Large intestine (tissue), 3 donors: ENCODE measurements around the gene CCDC85A. TPM values are rescaled to one million over a fixed set of nuclear protein-coding genes. Genes with fewer than 3 reads are reported as not detected.
A peak's percentile ranks its signal among the peaks of the same experiment; 100 is the strongest.

ENCODE experiments used
- DNase-seq, 2 donors: peaks; one replicate each; pipeline versions ENCODE4 v3.0.0 to v3.0.0-alpha.2; 2013
- H3K27ac ChIP-seq: one replicate; pipeline ENCODE4 v1.5.1; 2013; ENCODE audit warnings: low read length
- H3K27me3 ChIP-seq: 2 replicates; pipeline ENCODE4 v1.6.1; 2013; ENCODE audit warnings: low read length; ENCODE audit not compliant: control insufficient read depth, insufficient read depth
- H3K36me3 ChIP-seq: 2 replicates; pipeline ENCODE4 v1.6.1; 2013; ENCODE audit warnings: low read length; ENCODE audit not compliant: control insufficient read depth, insufficient read depth
- H3K4me1 ChIP-seq: one replicate; pipeline ENCODE4 v1.6.1; 2013; ENCODE audit warnings: low read length; ENCODE audit not compliant: control insufficient read depth, insufficient read depth
- H3K4me3 ChIP-seq: one replicate; pipeline ENCODE4 v1.5.1; 2013; ENCODE audit warnings: low read length
- H3K9me3 ChIP-seq: one replicate; pipeline ENCODE4 v1.6.1; 2013; ENCODE audit warnings: mild to moderate bottlenecking, low read depth, low read length, moderate library complexity; ENCODE audit not compliant: control insufficient read depth
- WGBS: methylation state at CpG from one replicate; pipeline ENCODE4 v1.1.5; 2013; ENCODE audit warnings: low lambda C conversion rate; ENCODE audit not compliant: insufficient coverage; 5-methylcytosine and 5-hydroxymethylcytosine counted together
- polyA plus RNA-seq: library from polyadenylated mRNA; unstranded; fragments of 120-200 nt; gene quantifications from one replicate; pipeline ENCODE4 v1.2.1, GENCODE V29; 2013

The CCDC85A gene
- polyA plus RNA-seq, 1 donor: 1.0 TPM

- H3K36me3 ChIP-seq: no peaks in the 10 kb centered on the region
- no peaks in the 10 kb centered on the region for H3K9me3 ChIP-seq
- H3K4me3 ChIP-seq: no peak overlapping the region
- 100% methylated on average over 1 of the region's 2 CpGs for WGBS
- H3K27me3 ChIP-seq: no peaks in the 10 kb centered on the region
- no peak for DNase-seq
- no peak overlapping the region for H3K27ac ChIP-seq
- peaks cover 12% of the 10 kb centered on the region for H3K4me1 ChIP-seq
These were observed 109.2 kb downstream of the CCDC85A start for GRCh38 chr2:56292951-56293350.

GRCh38 chr2:56295666-56296065 lies 111.9 kb downstream of the CCDC85A start:
- no peaks in the 10 kb centered on the region for H3K4me1 ChIP-seq
- H3K9me3 ChIP-seq: no peaks in the 10 kb centered on the region
- no peak overlapping the region for H3K4me3 ChIP-seq
- DNase-seq: no peak
- no peak overlapping the region for H3K27ac ChIP-seq
- no peaks in the 10 kb centered on the region for H3K36me3 ChIP-seq
- no peaks in the 10 kb centered on the region for H3K27me3 ChIP-seq
- WGBS: no CpG with 5 or more reads among the region's 3 CpGs

- Histone ChIP-seq H3K27ac (no peak overlapping the region), H3K36me3 (no peaks in the 10 kb centered on the region), H3K9me3 (no peaks in the 10 kb centered on the region), H3K4me3 (no peak overlapping the region), H3K27me3 (no peaks in the 10 kb centered on the region), H3K4me1 (no peaks in the 10 kb centered on the region)
- no peak for DNase-seq
- 89% methylated on average over 2 of the region's 3 CpGs for WGBS
These were observed 113.9 kb downstream of the CCDC85A start for GRCh38 chr2:56297671-56298070.

DNA sequence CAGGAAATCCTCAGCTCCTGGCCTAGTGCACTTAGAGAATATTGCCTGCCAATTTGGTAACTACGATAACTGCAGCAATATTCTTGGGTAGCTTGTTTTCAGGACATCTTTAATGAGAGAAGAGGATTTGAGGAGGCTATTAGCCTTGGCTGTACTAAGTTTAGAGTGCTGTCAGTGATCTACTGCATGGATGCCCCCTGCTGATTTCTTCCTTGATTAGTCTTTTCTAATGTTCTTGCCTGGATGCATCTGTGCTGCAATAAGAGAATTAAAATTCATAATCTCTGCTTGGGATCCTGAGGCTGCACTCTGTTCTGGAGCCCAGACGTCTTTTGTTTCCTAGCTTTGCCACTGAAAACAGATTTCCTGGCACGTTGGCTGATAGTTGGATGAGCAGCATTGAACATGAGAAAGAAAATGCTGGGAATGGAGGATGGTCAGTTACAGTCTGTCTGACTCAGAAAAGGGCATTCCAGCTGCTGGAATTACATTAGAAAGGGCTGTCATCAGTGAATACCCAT lies 115.4 kb downstream of the CCDC85A start:
- Histone ChIP-seq H3K27me3 (no peaks in the 10 kb centered on the region), H3K4me3 (no peak overlapping the region), H3K27ac (no peak overlapping the region), H3K36me3 (no peaks in the 10 kb centered on the region), H3K4me1 (no peaks in the 10 kb centered on the region), H3K9me3 (no peaks in the 10 kb centered on the region)
- no peak for DNase-seq
- WGBS: 80% methylated on average over 1 of the region's 3 CpGs

DNA sequence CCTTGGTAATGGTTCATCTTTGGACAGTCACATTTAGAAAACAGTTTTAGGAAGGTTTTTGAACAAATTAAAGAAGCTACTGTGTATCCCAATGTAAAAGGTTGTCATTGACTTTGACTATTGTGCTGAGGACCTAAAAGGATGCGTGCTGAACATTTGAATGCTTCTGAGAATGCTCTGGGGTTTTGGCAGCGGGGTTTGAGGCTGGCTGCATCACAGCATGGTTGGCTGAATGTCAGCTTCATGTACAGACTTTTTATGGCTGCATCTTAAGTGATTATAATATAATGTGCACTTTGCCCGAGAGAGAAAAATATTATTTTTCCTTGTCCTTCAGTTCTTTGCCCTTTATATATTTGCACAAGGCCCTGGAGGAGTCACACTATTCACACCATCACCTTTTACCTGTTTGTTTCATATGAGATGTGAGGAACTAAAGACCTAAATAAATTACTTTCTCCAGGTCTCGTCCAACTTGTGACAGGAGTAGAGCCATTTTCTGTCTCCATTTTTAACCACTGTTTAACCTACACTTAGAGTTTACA lies 125.9 kb downstream of the CCDC85A start:
- WGBS: 20% methylated on average over 1 of the region's 4 CpGs
- no peaks in the 10 kb centered on the region for H3K36me3 ChIP-seq
- H3K4me1 ChIP-seq: peaks cover 18% of the 10 kb centered on the region
- H3K27me3 ChIP-seq: no peaks in the 10 kb centered on the region
- no peaks in the 10 kb centered on the region for H3K9me3 ChIP-seq
- no peak overlapping the region for H3K4me3 ChIP-seq
- peak overlapping the region; percentile 27 for H3K27ac ChIP-seq
- peak in 1 of 2 donors; percentile 73 for DNase-seq

GRCh38 chr2:56313500-56313921 lies 129.7 kb downstream of the CCDC85A start:
- no CpG with 5 or more reads among the region's 1 CpG for WGBS
- Histone ChIP-seq H3K27ac (peak overlapping the region; percentile 63), H3K9me3 (no peaks in the 10 kb centered on the region), H3K4me3 (no peak overlapping the region), H3K27me3 (no peaks in the 10 kb centered on the region), H3K4me1 (peaks cover 18% of the 10 kb centered on the region), H3K36me3 (no peaks in the 10 kb centered on the region)
- DNase-seq: peak; percentile 90 to 95

DNA sequence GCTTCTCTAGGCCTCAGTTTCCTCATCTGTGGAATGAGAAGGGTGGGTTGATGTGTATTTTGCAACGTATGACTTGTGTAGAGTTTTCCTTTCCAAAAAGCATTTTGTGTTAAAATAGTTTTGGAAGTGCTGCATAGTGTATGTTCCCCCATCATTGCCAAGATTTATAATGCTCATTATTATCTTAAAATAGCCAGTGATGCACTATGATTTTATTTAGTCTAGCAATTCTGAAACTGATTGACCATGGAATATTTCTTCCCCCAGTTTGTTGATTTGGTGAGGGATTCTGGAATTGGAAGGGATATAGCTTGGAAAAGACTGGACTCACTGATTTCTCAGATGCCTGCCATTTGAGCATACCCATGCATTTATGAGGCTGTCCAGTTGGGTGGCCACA lies 130.6 kb downstream of the CCDC85A start:
- Histone ChIP-seq H3K4me1 (peaks cover 18% of the 10 kb centered on the region), H3K4me3 (no peak overlapping the region), H3K9me3 (no peaks in the 10 kb centered on the region), H3K27me3 (no peaks in the 10 kb centered on the region), H3K27ac (peak overlapping the region; percentile 63), H3K36me3 (no peaks in the 10 kb centered on the region)
- no CpG with 5 or more reads among the region's 1 CpG for WGBS
- no peak for DNase-seq

DNA sequence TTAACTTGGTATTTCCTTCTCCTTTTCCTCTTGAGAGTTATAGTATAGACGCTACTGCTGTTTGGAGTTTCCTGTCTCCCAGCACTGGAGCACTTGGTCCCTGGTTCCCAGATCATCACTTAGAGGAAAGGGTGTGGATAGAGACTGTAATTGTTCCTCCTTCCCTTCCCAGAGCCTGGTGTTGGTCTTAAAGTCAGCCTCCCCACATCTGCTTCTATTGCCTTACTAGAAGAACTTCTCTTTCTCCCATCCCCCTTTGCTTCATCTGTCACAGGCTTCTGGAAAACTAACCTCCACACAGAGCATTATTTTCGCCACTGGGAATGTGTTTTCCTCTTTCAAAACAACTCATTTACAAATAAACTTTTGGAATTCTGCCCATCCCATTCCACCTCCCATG lies 131.0 kb downstream of the CCDC85A start:
- H3K9me3 ChIP-seq: no peaks in the 10 kb centered on the region
- no peaks in the 10 kb centered on the region for H3K36me3 ChIP-seq
- peaks cover 14% of the 10 kb centered on the region for H3K4me1 ChIP-seq
- no peaks in the 10 kb centered on the region for H3K27me3 ChIP-seq
- DNase-seq: no peak
- no peak overlapping the region for H3K4me3 ChIP-seq
- no peak overlapping the region for H3K27ac ChIP-seq
- WGBS: 86% methylated on average over 1 of the region's 2 CpGs

DNA sequence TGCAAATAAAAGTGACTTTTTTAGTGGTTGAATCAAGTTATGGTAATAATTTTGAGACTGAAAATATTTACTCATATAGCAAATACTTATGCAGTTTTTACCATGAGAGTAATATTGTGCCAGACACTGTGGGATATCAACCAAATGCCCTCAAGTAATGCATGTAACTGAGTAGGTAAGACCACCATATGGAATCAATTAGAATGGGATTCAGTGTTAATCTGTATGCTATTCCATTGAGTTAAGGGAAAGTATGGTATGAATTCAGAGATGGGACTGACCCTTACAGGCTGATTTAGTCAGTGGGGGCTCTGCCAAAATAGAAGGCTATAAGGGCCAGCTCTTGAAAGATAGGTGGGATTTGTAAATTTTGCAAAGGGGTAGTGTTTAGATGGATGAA lies 131.6 kb downstream of the CCDC85A start:
- H3K4me1 ChIP-seq: peaks cover 14% of the 10 kb centered on the region
- H3K36me3 ChIP-seq: no peaks in the 10 kb centered on the region
- H3K9me3 ChIP-seq: no peaks in the 10 kb centered on the region
- no peak overlapping the region for H3K27ac ChIP-seq
- H3K4me3 ChIP-seq: no peak overlapping the region
- no peak for DNase-seq
- H3K27me3 ChIP-seq: no peaks in the 10 kb centered on the region

GRCh38 chr2:56316011-56316410 lies 132.2 kb downstream of the CCDC85A start:
- no peak overlapping the region for H3K27ac ChIP-seq
- no peaks in the 10 kb centered on the region for H3K27me3 ChIP-seq
- DNase-seq: no peak
- no peaks in the 10 kb centered on the region for H3K36me3 ChIP-seq
- H3K4me3 ChIP-seq: no peak overlapping the region
- peaks cover 14% of the 10 kb centered on the region for H3K4me1 ChIP-seq
- no peaks in the 10 kb centered on the region for H3K9me3 ChIP-seq
- WGBS: 100% methylated on average over 1 of the region's 3 CpGs

DNA sequence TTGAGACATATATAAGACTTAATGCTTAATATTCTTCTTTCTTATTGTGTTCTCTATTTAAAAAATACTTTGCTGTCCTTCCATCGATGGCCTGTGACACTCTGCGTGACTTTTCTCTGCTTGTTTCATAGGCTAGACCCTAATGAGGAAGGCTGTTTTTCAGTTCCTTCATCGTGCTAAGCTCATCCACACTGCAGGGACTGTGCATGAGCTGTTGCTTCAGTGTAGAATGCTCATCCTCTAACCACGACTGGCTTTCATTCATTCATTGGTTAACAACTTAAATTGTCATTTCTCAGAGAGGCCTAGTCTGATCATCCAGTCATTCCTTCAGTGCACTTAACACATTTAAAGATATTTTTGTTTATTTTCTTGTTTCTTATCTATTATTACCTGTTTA lies 134.4 kb downstream of the CCDC85A start:
- no peak for DNase-seq
- WGBS: 94% methylated on average over 3 of the region's 4 CpGs
- H3K9me3 ChIP-seq: no peaks in the 10 kb centered on the region
- no peaks in the 10 kb centered on the region for H3K36me3 ChIP-seq
- no peak overlapping the region for H3K27ac ChIP-seq
- peaks cover 14% of the 10 kb centered on the region for H3K4me1 ChIP-seq
- H3K27me3 ChIP-seq: no peaks in the 10 kb centered on the region
- no peak overlapping the region for H3K4me3 ChIP-seq
